Esophagus squamous epithelium (tissue), 4 donors: Measurements from ENCODE around the gene RBMS3.

ENCODE experiments used
- CTCF ChIP-seq, 6 experiments: fragments of 450-650 bp in 4 of 6; fragments of 200-600 bp in 2 of 6; sonication (generic) in 2 of 6; IDR thresholded peaks; one replicate each; pipeline ENCODE4 v1.5.1; 2016 to 2019; ENCODE audit warnings: antibody characterized with exemption in 6 of 6, mild to moderate bottlenecking in 4 of 6, moderate library complexity in 4 of 6
- POLR2A ChIP-seq, 4 donors: fragments of 450-650 bp; IDR thresholded peaks; one replicate each; pipeline ENCODE4 v1.6.1; 2017; ENCODE audit warnings: antibody characterized with exemption in 4 of 4, mild to moderate bottlenecking in 4 of 4, moderate library complexity in 3 of 4

GRCh38 chr3:29887451-29887850 is 606.6 kb downstream of the RBMS3 start:
- no peak for TF ChIP-seq CTCF (IDR thresholded peaks at IDR 0.05)
- no peak for TF ChIP-seq POLR2A (IDR thresholded peaks at IDR 0.05)
